LNCAP (cell line): Measurements from ENCODE around the gene HGFAC.

Source experiments
- CTCF ChIP-seq: fragments of 450-650 bp; IDR thresholded peaks from 2 replicates; pipeline ENCODE4 v1.5.1; 2017; ENCODE audit warnings: mild to moderate bottlenecking

HGFAC gene

GRCh38 chr4:3413675-3414420 lies 27.9 kb upstream of the HGFAC start:
- no peak for TF ChIP-seq CTCF

- TF ChIP-seq CTCF, result no peak
These were observed 27.1 kb upstream of the HGFAC start for GRCh38 chr4:3414421-3415279.

GRCh38 chr4:3415471-3416141 lies 26.2 kb upstream of the HGFAC start:
- no peak for TF ChIP-seq CTCF

GRCh38 chr4:3416270-3416669 lies 25.5 kb upstream of the HGFAC start:
- no peak for TF ChIP-seq CTCF

GRCh38 chr4:3416821-3417221 lies 24.9 kb upstream of the HGFAC start:
- TF ChIP-seq CTCF, result no peak

GRCh38 chr4:3417448-3417847 lies 24.3 kb upstream of the HGFAC start:
- no peak for TF ChIP-seq CTCF

- TF ChIP-seq CTCF, result no peak
These were observed 23.6 kb upstream of the HGFAC start for GRCh38 chr4:3418029-3418762.
